Germinal center (tissue), 1 donor: Measurements from ENCODE around the gene KRCC1.
A peak's percentile ranks its signal among the peaks of the same experiment; 100 is the strongest.

Source experiments
- DNase-seq: peaks from one replicate; pipeline ENCODE4 v3.0.0; 2012; ENCODE audit warnings: mixed read lengths, low spot score

KRCC1 gene

DNA sequence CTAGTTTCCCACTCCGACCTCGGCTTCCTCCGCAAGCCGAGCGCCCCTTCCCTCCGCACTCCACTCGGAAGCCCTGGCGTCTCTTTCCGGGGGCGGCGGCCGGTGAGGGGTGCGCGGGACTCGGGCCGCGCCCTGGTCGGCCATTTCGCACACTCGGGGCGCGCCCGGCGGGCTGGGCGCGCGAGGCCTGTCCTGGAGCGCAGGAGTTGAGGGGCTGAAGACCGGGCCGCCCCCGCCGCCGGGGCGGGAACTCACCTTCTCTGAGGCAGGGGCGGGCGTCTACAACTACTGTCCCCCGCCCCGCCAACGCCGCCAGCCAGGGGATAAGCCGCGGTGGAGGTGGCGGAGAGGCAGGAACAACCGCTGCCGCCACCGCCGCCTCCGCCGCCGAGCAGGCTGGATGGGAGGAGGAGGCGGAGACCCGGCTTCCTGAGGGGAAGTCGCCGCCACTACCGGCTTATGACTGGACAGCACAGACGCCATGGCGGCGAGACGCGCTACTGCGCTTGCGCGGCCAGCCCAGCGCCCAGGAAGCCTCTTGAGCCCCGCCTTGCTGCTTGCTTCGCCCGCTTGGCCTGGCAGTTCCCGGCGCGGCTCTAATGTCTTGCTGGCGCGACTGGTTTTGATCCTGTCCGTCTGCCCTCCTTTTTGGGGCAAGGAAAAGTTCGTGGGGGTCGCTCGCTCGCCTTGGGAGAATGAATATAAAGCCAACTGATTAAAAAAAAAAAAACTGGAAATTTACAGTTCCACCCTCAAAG is at the start of gene KRCC1:
Gene KRCC1, minus strand, starts transcription at position 413 of the 758 bp plus-strand sequence. CDS start 27,220 bp downstream, outside the sequence.
- DNase-seq: peak; percentile 96

DNA sequence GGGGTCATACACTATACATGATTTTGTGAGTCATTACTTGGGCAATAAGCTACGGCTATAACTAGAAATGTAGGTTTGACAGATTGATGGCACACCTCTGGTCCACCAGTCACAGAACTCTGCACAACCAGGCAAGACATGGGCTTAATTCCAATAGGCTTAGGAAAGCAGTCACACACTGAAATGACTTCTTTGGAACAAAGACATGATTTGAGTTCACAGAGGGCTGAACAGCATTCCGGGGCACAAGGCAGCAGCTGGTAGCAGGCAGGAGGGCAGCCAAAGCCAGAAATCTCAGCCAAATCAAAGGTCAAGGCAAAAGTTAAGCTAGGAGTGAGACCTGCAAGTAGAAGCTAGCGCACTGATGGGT is 44.9 kb upstream of the KRCC1 start:
- no peak for DNase-seq

DNA sequence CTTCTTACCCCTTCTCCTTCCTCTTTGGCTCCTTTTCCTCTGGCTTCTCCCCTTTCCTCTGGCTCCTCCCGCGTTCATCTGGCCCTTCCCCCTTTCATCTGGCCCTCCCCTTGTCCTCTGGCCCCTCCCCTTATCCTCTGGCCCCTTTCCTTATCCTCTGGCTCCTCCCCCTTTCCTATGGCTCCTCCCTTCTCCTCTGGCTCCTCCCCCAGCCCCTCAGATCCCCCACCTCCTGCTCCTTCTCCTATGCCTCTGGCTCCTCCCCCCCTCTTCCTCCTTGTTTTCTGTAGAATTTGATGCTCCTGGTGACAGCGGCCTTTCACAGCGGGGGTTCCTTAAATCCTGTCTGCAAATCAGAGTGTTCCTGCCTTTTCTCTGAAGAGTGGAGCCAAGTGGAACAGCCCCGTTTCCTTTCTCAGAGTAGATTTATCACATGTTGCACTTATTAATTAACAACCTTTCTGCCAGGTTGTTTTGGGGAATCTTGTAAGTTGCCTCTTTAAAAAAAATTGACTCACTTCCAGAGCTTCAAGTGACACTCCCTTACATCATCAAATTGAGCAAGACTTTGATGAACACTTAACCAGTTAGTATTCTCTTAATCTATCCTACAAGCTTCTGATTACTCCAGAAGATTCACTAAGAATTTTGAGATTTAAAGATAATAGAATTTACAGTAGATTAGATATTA is 44.4 kb upstream of the KRCC1 start:
- no peak for DNase-seq

DNA sequence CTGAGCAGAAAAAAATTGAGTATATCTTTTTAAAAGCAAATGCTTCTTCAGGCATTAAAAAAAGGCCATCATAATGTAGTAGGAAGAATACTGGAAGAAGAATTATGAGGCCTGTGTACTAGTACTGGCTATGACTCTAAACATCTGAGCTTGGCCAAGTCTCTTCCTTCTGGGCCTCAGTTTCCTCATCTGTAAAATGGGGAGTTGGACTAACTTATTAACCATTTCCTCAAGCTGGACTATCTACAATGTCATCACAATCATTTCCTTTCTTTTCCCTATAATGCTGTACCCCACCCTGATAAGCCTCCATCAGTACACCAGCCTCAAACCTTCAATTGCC is 42.9 kb upstream of the KRCC1 start:
- no peak for DNase-seq

DNA sequence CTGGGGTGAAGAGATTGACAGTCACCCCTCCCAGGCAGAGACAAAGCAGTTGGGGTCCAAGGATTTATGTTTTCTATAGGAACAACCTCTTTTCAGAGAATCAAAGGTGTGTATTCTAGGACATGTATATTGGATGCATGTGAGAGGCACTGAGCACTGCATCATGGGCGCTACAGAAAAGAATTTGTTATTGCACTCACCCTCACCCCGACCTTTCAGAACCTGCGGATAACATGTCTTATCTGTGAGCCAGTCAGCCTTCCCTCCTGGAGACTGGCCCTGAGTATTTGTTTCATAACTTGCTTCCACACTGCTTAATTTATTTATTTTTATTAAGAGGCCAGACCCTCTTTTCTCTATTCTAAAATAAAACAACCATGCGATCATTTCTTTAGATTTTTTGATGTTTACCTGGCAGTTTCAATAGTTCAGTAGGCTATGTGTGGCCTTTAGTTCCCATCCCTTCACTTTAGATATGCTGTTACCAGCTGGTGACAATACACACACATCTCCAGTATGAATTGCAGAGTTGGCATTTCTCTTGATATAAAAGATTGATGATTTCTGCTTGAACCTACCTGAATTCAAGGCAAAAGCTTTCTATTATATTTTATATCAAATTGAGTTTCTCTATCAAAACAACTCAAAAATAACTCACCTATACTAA is 42.4 kb upstream of the KRCC1 start:
- no peak for DNase-seq

DNA sequence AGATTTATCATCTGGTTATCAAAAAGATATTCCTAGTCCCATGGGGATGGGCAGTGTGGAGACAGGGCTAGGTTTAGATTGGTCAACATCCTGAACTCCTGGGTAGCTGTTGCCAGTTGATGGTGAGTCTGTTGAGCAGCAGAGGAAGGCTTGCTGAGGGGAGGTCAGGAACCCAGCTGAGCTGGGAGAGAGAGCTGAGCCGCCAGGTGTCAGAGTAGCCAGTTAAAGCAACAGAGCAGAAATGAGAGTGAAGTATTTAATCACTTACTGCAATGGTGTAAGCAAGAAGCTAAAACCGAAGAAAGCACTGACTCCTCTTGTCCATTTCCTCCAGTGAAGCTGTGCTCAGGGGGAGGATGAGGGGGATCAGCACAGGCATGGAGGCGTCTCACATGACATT is 41.6 kb upstream of the KRCC1 start:
- DNase-seq: no peak

DNA sequence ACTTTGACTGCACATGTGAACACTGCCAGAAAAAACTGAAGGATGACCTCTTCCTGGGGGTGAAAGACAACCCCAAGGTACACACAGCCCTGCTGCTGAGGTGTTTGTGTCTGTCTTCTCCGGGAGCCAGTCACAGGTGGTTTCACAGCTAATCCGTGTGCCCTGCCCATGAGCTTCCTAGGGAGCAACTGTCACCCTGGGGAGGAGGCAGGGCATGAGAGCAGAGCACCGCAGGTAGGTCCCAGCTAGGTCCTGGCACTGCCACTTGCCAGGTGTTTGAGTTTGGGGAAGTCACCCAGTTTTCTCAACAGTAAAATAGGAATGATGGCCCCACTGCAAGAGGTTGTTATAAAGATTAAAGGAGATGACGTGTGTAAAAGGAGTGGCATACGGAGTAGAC is 41.1 kb upstream of the KRCC1 start:
- no peak for DNase-seq

DNA sequence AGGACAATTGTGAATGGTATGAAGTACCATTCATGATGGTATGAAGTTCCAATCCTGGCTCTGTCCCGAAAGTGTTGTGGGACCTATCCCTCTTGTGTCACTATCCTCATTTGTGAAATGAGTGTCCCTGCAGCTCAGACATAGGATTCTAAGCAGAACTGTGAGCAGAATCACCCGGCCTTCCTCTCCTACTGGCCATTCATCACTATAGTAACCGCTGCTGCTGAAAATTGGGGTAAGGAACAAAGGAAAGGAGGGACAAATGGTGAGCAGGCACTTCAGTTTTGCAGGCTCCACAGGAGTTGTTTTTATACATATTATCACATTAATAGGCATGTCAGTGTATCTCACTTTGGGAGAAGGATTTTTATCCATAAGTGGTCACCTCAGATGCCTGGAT is 39.4 kb upstream of the KRCC1 start:
- no peak for DNase-seq

DNA sequence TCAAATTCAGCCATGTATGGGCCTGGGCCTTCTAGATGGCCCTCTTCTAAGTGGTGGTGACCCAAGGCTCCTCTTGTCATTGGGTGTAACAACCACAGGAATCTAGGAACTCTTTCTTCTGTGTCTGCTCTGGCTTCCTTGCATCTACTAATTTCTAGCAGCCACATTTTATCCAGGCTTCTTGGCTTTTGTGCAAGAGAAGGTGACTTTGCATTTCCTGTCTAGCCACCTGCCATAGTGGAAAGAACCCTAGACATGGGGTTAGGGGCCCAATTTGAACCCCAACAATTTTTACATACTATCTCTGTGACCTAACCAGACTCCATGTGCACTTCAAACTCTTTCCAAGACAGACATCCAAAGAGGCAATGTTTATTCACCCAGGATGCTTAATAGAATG is 37.2 kb upstream of the KRCC1 start:
- no peak for DNase-seq

DNA sequence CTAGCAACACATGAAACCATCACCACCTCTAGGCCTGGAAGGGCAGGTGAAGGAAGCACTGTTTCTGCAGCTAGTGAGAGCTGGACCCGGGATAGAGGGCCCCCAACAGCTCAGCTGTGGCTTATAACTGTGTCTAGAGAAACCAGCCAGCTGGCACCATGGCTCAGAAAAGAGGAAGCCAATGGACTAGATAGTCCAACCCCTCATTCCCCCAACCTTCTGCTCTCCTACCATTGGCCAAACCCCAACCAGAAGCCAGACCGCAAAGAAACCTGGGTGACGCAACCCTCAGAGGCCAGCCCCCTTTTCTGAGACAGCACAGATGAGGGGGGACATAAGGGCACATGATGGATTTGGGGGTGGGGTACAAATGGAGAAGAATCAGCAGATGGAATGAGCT is 36.4 kb upstream of the KRCC1 start:
- no peak for DNase-seq

DNA sequence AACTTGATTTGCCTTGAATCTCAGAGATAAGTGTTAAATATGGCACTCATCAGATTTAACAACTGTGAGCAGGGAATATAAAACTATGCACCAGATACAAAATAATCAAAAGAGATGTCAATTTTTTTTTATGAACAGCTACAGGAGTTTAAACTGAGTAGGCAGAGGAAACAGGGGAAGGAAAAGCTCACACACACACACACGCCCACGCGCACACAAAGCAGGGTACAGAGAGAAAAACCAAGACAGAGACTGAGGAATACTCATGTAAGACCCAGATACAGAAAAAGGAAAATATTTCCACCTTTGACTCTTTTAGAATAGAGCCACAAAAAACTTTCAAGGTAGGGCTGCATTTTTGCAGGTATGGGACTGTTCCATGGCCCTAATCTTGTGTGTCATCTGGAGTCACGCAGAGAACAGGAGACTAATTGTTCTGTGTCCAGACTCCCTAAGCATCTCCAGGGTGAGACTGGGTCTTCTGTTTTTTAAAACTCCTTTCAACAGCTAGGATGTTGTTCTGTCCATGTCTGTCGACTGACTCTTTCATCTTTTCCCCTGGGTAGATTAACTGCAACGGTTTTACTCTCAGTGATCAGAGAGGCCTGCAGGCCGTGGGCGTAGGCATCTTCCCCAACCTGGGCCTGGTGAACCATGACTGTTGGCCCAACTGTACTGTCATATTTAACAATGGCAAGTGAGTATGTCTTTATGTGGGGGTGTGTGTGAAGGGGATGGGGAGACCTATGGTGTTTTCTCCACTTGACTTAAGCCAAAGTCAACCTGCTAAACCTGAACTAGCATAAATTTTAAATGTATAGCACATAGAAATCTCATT is 35.1 kb upstream of the KRCC1 start:
- no peak for DNase-seq

DNA sequence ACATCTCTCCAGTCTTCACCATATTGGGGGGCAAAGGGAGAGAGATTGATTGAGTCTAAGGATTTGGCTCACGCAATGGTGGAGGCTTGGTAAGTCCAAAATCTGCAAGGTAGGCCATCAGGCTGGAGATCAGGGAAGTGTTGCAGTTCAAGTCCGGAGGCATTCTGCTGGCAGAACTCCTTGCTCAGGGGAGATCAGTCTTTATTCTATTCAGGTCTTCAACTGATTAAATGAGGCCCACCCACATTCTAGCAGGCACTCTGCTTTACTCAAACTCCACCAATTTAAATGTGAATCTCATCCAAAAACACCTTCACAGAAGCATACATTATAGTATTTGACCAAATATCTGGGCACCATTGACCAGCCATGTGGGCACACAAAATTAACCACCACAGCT is 33.4 kb upstream of the KRCC1 start:
- no peak for DNase-seq

DNA sequence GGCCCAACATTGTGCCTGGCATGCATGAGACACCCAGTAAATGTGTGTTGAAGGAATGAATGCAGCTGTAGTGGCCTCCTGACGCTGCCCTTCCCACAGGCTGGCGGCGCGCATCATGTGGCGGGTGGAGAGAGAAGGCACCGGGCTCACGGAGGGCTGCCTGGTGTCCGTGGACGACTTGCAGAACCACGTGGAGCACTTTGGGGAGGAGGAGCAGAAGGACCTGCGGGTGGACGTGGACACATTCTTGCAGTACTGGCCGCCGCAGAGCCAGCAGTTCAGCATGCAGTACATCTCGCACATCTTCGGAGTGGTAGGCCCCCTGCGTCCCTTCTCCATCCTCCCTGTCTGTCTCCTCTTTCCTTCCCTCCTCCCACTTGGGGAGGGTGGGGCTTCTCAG is 32.2 kb upstream of the KRCC1 start:
- no peak for DNase-seq

DNA sequence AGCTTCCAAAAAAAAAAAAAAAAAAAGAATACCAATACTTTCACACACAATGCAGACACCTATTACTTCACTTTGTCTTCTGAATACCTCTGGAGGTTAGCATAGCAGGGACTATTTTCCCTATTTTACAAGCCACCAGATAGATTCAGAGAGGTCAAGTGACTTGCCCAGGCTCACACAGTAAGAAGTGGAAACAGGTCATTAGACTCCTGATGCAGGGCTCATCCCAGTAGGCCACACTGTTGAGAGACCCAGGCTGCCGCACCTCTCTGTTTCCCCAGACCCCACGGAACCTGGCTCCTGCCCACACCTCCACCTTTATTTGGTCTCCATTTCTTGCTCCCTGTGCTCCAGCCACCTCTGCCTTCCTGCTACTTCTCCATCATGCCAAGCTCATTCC is 31.5 kb upstream of the KRCC1 start:
- DNase-seq: no peak

DNA sequence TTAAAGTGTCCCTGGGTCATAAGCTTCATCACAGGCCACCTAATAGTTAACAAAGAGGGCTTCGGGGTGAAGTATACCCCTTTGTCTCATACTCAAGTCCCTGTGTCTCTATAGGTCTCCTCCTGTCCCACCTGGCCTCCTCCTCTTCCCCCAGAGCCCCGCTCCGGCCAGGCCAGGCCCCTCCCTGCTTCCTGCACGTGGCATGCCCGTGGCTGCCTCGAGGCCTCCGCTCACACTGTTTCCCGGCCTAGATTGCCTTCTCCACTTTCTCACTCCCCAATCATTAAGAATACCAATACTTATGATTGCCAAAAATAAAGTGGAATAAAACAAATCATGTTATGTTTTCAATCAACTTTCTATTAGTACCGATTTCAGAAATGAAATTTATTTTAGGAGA is 30.8 kb upstream of the KRCC1 start:
- DNase-seq: no peak

DNA sequence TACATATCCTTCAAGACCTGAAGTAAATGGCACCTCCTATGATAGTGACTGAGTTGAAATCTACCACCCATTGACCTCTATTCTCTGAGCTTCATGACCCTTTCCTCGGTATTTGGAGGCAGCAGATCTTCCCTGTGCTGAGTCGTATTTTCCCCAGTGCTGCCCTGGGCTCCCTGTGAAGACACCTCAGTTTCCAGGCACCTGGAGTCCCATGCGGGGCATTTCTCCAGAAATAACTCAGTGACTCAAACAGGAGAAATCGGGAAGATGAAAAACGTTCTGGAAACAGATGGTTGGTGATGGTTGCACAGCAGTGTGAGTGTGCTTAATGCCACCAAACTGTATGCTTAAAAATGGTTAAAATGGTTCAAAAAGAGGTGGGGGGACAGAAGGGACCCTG is 30.0 kb upstream of the KRCC1 start:
- DNase-seq: no peak

DNA sequence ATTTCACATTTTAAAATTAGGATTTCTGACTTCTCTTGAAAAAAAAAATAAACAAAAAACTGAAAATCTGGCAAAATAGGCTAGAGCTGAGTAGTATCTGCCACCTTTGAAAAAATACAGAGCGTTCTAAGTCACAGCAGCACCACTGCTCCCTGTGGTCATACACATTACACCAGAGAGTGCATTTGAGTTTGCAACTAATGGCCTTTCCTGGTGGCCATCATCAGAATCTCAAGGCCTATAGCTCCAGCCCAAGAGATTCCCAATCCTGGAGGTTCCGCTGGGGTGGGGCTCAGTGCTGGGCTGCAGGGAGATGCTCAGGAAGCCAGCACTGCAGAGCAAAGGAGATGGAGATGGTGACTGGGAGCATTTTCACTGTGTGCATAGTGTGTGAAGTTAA is 29.5 kb upstream of the KRCC1 start:
- no peak for DNase-seq

DNA sequence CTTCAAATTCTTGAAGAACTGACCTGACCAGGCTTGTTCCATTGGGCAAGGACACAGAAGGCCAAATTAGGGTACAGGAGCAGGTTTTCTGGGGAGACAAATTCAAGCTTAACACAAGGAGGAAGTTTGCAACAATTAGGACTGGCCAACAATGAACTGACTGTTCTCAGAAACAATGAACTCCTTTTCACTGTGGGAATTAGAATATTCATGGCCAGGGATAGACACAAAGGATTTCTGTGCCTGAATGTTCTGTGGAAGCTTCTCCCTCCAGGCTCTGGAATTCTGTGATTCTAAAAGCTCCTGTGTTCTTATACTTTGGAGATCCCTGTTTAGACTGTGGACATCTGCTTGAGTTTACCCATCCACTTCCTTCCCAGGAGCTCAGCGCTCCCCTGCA is 27.2 kb upstream of the KRCC1 start:
- no peak for DNase-seq

DNA sequence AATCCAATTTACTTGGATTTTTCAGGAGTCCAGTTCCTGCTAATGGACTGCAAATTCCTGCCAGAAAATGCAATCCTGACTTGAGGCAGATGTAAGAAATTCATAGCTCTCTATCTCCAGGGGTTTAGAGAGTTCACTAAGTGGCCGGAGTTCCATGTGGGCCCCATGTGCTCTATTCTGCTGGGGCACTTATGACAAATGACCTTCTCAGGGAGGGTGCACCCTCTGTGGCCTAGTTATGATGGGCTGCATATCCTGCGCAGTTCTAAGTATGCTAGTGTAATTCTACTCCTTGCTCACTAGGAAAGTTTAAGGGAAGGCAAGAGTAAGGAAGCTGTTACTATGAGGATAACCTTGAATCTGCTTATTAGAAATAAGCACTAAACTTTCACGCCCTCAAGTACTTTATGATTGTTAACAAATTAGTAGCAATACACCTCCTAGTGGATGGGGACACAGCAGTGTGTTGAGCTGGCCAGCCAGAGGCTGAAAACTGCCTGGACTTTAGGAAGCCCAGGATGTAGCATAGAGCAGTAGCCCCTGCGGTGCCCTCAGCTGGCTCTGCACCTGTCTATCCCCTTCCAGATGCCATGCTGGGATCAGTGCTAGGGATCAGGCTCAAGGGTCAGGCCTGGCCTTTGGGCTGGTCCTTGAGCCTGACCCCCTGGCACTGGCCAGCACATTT is 26.5 kb upstream of the KRCC1 start:
- no peak for DNase-seq

DNA sequence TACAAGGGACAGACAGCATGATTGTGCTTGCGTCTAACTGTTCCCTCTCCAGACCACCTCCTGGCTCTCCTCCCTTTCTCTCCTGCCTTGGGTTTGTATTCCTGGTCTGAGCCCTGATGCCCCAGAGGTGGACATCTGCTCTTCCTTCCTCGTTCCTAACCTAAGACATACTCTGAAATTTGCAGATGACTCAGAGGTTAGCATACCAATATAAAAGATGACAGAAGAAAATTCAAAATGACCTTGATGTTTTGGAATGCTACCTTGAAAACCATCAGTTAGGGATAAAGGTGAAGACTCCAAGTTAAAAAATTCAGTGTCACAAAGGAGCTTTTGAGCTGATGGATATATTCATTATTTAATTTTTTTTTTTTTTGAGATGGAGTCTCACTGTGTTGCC is 25.0 kb upstream of the KRCC1 start:
- DNase-seq: no peak

DNA sequence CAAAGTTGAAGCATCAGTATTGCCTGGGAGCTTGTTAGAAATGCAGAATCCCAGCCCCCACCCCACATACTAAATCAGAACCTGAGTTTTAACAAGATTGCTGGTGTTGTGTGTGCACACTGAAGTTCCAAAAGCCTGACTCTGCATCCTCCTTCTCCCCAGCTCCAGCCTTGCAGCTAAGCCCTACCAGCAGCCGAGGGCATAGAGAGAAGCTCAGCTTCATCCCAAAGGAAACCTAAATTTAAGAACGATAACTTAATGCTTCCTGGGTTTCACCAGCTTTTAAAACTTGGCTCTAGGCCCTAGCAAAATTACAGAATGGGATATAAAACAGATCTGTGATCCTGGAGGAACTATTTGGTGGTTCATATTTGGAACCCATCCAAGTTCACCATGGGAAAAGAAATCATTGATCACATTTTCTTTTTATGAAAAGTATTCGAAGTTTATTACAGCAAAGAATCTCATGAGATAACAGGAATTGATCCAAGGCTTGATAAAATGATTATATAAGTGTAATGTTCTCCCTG is 23.1 kb upstream of the KRCC1 start:
- DNase-seq: no peak

DNA sequence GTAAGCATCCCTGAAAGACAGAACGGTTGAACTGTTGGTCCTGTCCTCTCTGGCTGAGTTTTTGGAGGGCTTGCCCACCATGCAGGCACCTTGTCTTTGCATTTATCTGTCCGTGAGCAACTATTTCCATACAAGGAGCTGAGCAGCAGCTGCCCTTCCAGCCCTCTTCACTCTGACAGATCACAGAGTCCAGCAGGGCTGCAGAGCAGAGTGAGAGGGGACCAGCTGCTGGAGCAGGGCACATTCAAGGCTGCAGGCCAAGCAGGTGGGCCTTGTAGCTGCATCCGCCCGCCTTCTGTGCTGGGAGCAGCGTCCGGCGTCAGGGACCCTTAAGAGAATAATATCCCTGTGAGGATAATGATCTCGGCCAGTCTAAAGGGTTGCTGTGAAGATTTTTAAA is 21.5 kb upstream of the KRCC1 start:
- DNase-seq: no peak
